Mammary epithelial cell (primary cell): Measurements from ENCODE around the gene SLC19A3.

Experiments used
- EZH2 ChIP-seq: IDR thresholded peaks from 2 replicates; pipeline ENCODE4 v1.6.1; 2012; ENCODE audit warnings: low read length, inconsistent platforms, borderline replicate concordance
- TF ChIP-seq, protein P1 (sequence below), 2 donors: IDR thresholded peaks in 1 of 2; conservative IDR thresholded peaks in 1 of 2; 2 replicates each; pipeline ENCODE4 v1.5.1; 2011 to 2012; ENCODE audit warnings: inconsistent platforms in 2 of 2, low read length in 2 of 2, mild to moderate bottlenecking in 2 of 2, control low read depth in 1 of 2, low read depth in 1 of 2; ENCODE audit not compliant: insufficient read depth in 1 of 2; ENCODE audit errors: extremely low read depth in 1 of 2

DNA sequence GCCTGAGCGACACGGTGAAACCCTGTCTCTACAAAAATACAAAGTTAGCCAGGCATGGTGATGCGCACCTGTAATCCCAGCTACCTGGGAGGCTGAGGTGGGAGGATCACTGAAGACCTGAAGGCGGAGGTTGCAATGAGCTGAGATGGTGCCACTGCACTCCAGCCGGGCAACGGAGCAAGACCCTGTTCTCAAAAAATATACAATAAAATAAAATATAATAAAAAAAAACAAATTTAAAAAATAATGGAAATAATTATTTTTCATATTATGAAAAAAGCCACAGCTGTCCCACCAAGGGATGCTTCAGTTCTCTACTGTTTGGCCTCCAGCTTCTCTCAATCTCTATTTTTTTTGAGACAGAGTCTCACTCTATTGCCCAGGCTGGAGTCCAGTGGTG, 10.4 kb downstream of the SLC19A3 start:
- TF ChIP-seq EZH2 = no peak
- TF ChIP-seq, protein P1, sequence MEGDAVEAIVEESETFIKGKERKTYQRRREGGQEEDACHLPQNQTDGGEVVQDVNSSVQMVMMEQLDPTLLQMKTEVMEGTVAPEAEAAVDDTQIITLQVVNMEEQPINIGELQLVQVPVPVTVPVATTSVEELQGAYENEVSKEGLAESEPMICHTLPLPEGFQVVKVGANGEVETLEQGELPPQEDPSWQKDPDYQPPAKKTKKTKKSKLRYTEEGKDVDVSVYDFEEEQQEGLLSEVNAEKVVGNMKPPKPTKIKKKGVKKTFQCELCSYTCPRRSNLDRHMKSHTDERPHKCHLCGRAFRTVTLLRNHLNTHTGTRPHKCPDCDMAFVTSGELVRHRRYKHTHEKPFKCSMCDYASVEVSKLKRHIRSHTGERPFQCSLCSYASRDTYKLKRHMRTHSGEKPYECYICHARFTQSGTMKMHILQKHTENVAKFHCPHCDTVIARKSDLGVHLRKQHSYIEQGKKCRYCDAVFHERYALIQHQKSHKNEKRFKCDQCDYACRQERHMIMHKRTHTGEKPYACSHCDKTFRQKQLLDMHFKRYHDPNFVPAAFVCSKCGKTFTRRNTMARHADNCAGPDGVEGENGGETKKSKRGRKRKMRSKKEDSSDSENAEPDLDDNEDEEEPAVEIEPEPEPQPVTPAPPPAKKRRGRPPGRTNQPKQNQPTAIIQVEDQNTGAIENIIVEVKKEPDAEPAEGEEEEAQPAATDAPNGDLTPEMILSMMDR (conservative IDR thresholded peaks at IDR 0.05 in 1 of 2, IDR thresholded peaks at IDR 0.05 in 1 of 2; ENCODE audit: extremely low read depth in 1 of 2, insufficient read depth in 1 of 2, low read depth in 1 of 2, low read length in 2 of 2) = no peak
